Aorta (tissue), 4 donors: Measurements from ENCODE around the gene AGTR1. TPM values are rescaled to one million over a fixed set of nuclear protein-coding genes. Genes with fewer than 3 reads are reported as not detected.

Source experiments
- polyA plus RNA-seq, 2 donors: library from polyadenylated mRNA; stranded (reverse); fragments of 200-250 nt; gene quantifications; one replicate each; pipeline ENCODE4 v1.2.3, GENCODE V29; 2013
- total RNA-seq, 2 donors: library from RNA; stranded (reverse); fragmentation: NEBNext Ultra II Directional; extraction: Animal tissue kit (Norgen Biotek cat#: 25700); gene quantifications; one replicate each; pipeline ENCODE4 v1.2.1, GENCODE V29; 2021
- donor health status: healthy with polysubstance abuse.
- donor health status: Bipolar disorder and iron deficiency.
- donor health status: DM: no; HTN: no; CAD: no.
- donor health status: DM: yes; HTN: yes; CAD: no.

Gene AGTR1
- total and polyA plus RNA-seq, 4 donors = 0.38 to 8.5 (median 2.7) TPM

Other genes starting within 250 kb of the AGTR1 start
- 1 to 10 TPM; 5.0 to 7.3 TPM for gene CPB1, start 129.9 kb downstream of the AGTR1 start, total RNA-seq
- gene CPB1, start 129.9 kb downstream of the AGTR1 start, polyA plus RNA-seq = 1 to 10 TPM; 3.9 to 6.9 TPM
- 10 to 100 TPM in 1 of 2 donors, 1 to 10 TPM in 1; 5.6 to 20.5 TPM for gene CPA3, start 167.4 kb downstream of the AGTR1 start, total RNA-seq
- gene CPA3, start 167.4 kb downstream of the AGTR1 start, polyA plus RNA-seq = 1 to 10 TPM in 1 of 2 donors, under 1 TPM in 1; 0.69 to 2.9 TPM